ENCODE measurements around the gene ANKRD44.

Gene ANKRD44

GRCh38 chr2:197212344-197213262 lies 98.0 kb downstream of the ANKRD44 start:
- DNase-seq (ENCODE audit: low read depth), result peak; percentile 51
- H3K4me3 ChIP-seq (ENCODE audit: low read depth, low read length), result no peak overlapping the region
- TF ChIP-seq CTCF (conservative IDR thresholded peaks at IDR 0.05; ENCODE audit: low read depth, low read length), result no peak

GRCh38 chr2:197211881-197212342 lies 98.7 kb downstream of the ANKRD44 start:
- DNase-seq (ENCODE audit: low read depth), result no peak
- H3K4me3 ChIP-seq (ENCODE audit: low read depth, low read length), result no peak overlapping the region
- TF ChIP-seq CTCF (conservative IDR thresholded peaks at IDR 0.05; ENCODE audit: low read depth, low read length), result no peak

GRCh38 chr2:197210430-197210829 lies 100.2 kb downstream of the ANKRD44 start:
- no peak overlapping the region for H3K4me3 ChIP-seq (ENCODE audit: low read depth, low read length)
- no peak for DNase-seq (ENCODE audit: low read depth)
- TF ChIP-seq CTCF (conservative IDR thresholded peaks at IDR 0.05; ENCODE audit: low read depth, low read length), result no peak

- DNase-seq (ENCODE audit: low read depth), result no peak
- H3K4me3 ChIP-seq (ENCODE audit: low read depth, low read length), result no peak overlapping the region
- TF ChIP-seq CTCF (conservative IDR thresholded peaks at IDR 0.05; ENCODE audit: low read depth, low read length), result no peak
Measured at GRCh38 chr2:197209742-197210408, 100.7 kb downstream of the ANKRD44 start.

GRCh38 chr2:197209246-197209645 lies 101.3 kb downstream of the ANKRD44 start:
- no peak for DNase-seq (ENCODE audit: low read depth)
- H3K4me3 ChIP-seq (ENCODE audit: low read depth, low read length), result no peak overlapping the region
- no peak for TF ChIP-seq CTCF (conservative IDR thresholded peaks at IDR 0.05; ENCODE audit: low read depth, low read length)

- H3K4me3 ChIP-seq (ENCODE audit: low read depth, low read length), result no peak overlapping the region
- TF ChIP-seq CTCF (conservative IDR thresholded peaks at IDR 0.05; ENCODE audit: low read depth, low read length), result no peak
- no peak for DNase-seq (ENCODE audit: low read depth)
Measured at GRCh38 chr2:197208841-197209240, 101.7 kb downstream of the ANKRD44 start.
